ENCODE measurements around the gene FOXO6.

Gene FOXO6

DNA sequence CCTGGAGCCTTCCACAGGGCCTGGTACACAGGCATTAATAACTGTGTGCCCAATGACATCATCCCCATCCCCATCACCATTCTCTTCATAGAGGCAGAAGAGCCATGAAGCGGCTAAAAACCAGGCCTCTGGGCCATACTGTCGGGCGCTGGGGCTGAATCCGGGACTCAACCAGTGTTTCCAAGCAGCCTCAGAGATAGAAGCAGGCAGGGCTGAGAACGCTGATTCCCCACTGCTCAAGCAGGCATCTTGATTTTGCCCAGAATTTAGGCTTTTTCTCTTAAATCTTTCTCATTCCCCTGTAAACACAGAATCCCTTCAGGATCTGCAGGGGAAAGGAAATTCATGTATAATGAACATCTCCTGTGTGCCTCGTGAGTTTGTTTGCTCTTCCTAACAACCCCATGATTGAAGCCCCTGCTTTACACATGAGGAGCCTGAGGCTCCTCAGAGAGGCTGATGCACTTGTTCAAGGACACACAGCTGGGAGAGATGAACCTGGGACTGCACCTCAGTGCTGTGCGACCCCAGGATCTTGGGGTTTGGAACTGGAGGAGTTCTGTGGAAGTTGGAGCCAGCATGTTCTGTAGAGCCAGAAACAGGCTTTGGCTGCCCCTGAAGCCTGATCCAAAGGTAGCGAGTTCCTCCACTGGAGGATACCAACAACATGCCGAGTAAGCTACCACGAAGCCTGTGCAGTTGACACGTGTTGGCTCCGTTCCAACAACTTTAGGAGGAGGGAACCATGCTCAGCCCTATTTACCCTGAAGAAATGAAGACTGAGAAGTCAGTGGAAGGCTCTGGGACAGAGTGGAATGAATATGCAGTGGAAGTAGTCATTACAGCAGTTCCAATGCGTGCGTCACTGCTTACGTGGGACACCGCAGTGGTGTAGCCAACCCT is 67.8 kb downstream of the FOXO6 start:
- DNase-seq, result no peak

DNA sequence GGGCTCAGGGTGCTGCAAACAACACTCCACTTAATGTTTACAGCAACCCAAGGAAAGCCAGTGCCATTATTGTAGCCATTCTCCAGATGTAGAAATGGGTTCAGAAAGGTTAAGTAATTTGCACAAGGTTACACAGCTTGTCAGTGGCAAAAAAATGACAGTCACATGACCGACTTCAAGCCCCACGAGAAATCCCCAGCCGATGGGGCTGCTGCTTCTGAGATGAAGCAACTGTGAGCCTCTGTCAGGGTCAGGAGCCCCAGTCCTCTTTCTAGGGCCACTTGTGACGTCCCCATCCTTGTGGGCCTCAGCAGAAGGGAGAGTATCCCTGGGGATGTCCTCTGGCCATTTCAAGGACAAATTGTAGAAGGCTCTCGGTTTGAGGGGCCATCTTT is 68.4 kb downstream of the FOXO6 start:
- no peak for DNase-seq

DNA sequence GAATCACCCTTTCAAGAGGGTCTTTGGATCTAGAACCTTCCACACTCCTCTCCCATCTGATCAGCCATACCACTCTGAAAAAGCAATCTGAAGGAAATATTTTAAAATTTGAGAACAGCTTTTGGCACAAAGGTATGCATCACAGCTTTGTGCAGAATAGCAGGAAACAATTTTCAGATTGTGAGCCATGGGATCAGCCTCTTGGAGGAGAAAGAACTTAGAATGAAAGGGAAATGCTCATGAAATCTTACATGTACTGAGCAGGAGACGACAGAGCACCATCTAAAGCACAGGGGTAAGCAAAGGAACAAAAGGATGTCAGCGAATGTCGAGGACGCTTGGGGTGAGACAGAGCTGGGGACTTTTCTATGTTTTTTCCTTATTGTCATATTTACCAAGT is 68.8 kb downstream of the FOXO6 start:
- DNase-seq, result no peak

DNA sequence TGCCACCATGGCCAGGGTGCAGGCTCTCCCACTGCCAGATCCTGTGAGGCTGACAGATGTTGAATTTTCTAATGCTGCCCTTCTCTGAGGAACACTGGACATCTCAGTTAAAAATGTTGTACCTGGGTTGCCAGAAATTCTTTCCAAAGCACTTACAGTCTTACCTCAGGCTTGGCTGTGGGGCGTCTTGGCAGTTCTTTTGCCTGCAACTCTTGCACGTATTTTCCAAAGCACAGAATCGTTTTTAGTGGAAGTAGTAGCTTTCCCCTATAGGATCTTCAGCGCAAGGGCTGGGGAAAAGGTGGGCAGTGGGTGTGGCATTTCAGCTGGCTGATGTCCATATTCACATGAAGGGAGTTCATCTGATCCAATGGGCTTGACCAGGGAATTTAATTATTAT is 69.3 kb downstream of the FOXO6 start:
- no peak for DNase-seq

DNA sequence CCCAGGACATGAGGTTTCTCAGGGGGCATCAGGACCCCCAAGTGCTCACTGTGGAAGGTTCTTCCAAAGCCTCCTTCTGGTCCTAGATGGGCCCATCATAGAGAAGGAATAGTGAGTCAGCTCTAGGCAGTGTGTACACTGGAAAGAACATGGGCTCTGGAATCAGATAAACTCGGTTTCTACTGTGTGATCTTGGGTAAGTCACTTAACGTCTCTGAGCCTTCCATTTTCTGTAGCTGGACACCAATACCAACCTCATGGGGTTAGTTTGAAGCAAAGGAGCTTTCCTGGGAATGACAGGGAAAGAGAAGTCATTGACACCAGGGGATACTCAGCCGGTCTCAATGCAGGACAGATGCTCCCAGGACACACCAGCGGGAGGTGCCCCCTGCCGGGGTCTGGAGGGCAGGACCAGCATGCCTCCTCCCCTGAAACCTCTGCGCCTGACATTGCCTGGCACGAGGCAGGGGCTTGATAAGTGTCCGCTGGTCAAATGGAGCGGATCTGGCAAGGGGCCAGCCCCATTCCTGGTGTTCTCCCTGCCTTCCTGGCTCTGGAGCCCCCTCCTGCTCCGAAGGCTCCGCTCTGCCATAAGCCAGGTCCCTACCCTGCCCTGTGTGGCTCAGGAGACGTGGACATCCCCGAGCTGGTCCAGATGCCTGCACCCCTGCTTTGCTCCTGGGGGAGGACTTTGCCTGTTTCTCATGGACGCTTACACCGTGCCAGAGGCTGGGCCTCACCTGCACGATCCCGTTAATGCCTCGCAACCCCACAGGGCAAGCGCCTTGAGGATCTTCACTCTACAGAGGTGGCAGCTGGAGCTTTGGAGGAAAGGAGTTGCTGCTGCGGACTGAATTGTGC is 70.5 kb downstream of the FOXO6 start:
- no peak for DNase-seq
